Activated T-helper 2 cell treated with anti-CD3 and anti-CD28 coated beads, Interferon-gamma antibody, Interleukin-2, Interleukin-4, amounts not matched to agents 10 μg/mL and 5 μg/mL and 100 μg/mL, durations not matched to agents 14 hours and 24 hours and 36 hours (primary cell): ENCODE data around the gene NXPE1. TPM values are rescaled to one million over a fixed set of nuclear protein-coding genes. Genes with fewer than 3 reads are reported as not detected.
"Not testable (repeated sequence)": the region's sequence is repeated elsewhere in the genome, so short reads cannot be mapped to it uniquely, and the experiment has no call there.

Experiments
- DNase-seq: peaks from one replicate; pipeline ENCODE4 v3.0.0; 2021; ENCODE audit warnings: low spot score
- H3K27ac Mint-ChIP-seq: one replicate; pipeline ENCODE4 v1.8.0; 2021; ENCODE audit warnings: mixed read lengths
- H3K27me3 Mint-ChIP-seq: one replicate; pipeline ENCODE4 v1.8.0; 2021; ENCODE audit warnings: low read depth, mixed read lengths
- H3K36me3 Mint-ChIP-seq: one replicate; pipeline ENCODE4 v1.8.0; 2021; ENCODE audit warnings: low read depth, mixed read lengths
- H3K4me1 Mint-ChIP-seq: one replicate; pipeline ENCODE4 v1.8.0; 2021; ENCODE audit warnings: low read depth, mixed read lengths
- H3K4me3 Mint-ChIP-seq: one replicate; pipeline ENCODE4 v1.8.0; 2021; ENCODE audit warnings: low read depth, mild to moderate bottlenecking, moderate library complexity, mixed read lengths
- H3K9me3 Mint-ChIP-seq: one replicate; pipeline ENCODE4 v1.8.0; 2021; ENCODE audit warnings: mixed read lengths
- intact Hi-C: fragments of 100-400 bp; cut with micrococcal nuclease; formaldehyde crosslinking; loops from one replicate; pipeline ENCODE4 v1.15.1; 2023
- total RNA-seq: library from RNA; stranded (reverse); gene quantifications from 2 replicates; pipeline ENCODE4 v1.2.3, GENCODE V29; 2022

Gene NXPE1
- not detected in 2 replicates for total RNA-seq

- intact Hi-C loops = no loop called here
- Mint-ChIP-seq H3K27me3 (peaks cover 2% of the 10 kb centered on the region), H3K9me3 (no peaks in the 10 kb centered on the region), H3K4me1 (peaks cover 4% of the 10 kb centered on the region), H3K36me3 (no peaks in the 10 kb centered on the region), H3K27ac (no peak within 1 kb of the TSS), H3K4me3 (no peak within 1 kb of the TSS)
- no peak for DNase-seq
Observed at GRCh38 chr11:114559425-114560310, at the start of gene NXPE1. TSS of gene NXPE1 (minus strand) at chr11:114559881. CDS start at chr11:114551201, 8,680 bp downstream.

- intact Hi-C loops = no loop called here
- Mint-ChIP-seq H3K27me3 (no peaks in the 10 kb centered on the region), H3K27ac (no peak overlapping the region), H3K4me1 (no peaks in the 10 kb centered on the region), H3K36me3 (no peaks in the 10 kb centered on the region), H3K9me3 (peaks cover 3% of the 10 kb centered on the region), H3K4me3 (no peak overlapping the region)
- DNase-seq = no peak
Observed at GRCh38 chr11:114609429-114609828, 49.7 kb upstream of the NXPE1 start.

DNA sequence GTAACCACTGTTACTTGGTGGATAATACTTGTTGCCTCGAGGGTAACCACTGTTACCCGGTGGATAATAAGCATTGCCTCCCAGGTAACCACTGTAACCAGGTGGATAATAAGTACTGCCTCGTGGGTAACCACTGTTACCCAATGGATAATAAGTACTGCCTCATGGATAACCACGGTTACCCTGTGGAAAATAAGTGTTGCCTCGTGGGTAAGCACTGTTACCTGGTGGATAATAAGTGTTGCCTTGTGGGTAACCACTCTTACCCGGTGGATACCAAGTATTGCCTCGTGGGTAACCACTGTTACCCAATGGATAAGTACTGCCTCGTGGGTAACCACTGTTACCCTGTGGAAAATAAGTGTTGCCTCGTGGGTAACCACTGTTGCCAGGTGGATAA lies 48.9 kb upstream of the NXPE1 start:
- DNase-seq, H3K9me3 Mint-ChIP-seq, H3K36me3 Mint-ChIP-seq, H3K4me3 Mint-ChIP-seq, H3K4me1 Mint-ChIP-seq, H3K27ac Mint-ChIP-seq, intact Hi-C loops, H3K27me3 Mint-ChIP-seq: not testable (repeated sequence)

DNA sequence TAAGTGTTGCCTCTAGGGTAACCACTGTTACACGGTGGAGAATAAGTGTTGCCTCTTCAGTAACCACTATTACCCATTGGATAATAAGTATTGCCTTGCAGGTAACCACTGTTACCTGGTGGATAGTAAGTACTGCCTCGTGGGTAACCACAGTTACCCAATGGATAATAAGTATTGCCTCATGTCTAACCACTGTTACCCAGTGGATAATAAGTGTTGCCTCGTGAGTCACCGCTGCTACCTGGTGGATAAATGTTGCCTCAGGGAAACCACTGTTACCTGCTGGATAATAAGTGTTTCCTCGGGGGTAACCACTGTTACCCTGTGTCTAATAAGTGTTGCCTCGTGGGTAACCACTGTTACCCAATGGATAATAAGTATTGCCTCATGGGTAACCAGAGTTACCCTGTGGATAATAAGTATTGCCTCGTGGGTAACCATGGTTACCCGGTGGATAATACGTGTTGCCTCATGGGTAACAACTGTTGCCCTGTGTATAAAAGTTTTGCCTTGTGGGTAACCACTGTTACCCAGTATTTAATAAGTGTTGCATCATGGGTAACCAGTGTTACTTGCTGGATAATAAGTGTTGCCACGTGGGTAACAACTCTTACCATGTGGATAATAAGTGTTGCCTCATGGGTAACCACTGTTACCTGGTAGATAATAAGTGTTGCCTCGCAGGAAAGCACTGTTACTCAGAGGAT lies 48.2 kb upstream of the NXPE1 start:
- Mint-ChIP-seq H3K4me3 (no peak overlapping the region), H3K36me3 (no peaks in the 10 kb centered on the region), H3K27me3 (no peaks in the 10 kb centered on the region), H3K9me3 (peaks cover 3% of the 10 kb centered on the region), H3K27ac (no peak overlapping the region), H3K4me1 (no peaks in the 10 kb centered on the region)
- intact Hi-C loops = no loop called here
- DNase-seq = no peak

GRCh38 chr11:114606802-114607075 lies 47.1 kb upstream of the NXPE1 start:
- H3K9me3 Mint-ChIP-seq, H3K27me3 Mint-ChIP-seq, intact Hi-C loops, DNase-seq, H3K27ac Mint-ChIP-seq, H3K36me3 Mint-ChIP-seq, H3K4me1 Mint-ChIP-seq, H3K4me3 Mint-ChIP-seq: not testable (repeated sequence)

DNA sequence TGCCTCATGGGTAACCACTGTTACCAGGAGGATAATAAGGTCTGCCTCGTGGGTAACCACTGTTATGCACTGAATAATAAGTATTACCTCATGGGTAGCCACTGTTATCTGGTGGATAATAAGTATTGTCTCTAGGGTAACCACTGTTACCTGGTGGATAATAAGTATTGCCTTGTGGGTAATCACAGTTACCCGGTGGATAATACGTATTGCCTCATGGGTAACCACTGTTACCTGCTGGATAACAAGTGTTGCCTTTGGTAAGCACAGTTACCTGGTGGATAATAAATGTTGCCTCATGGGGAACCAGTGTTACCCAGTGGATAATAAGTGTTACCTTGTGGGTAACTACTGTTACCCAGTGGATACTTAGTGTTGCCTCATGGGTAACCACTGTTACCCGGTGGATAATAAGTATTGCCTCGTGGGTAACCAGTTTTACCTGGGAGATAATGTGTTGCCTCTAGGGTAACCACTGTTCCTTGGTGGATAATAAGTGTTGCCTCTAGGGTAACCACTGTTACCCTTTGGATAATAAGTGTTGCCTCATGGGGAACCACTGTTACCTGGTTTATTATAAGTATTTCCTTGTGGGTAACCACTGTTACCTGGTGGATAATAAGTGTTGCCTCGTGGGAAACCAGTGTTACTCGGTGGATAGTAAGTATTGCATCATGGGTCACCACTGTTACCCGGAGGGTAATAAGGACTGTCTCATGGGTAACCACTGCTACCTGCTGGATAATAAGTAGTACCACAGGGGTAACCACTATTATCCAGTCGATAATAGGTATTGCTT lies 46.5 kb upstream of the NXPE1 start:
- Mint-ChIP-seq H3K9me3 (peaks cover 3% of the 10 kb centered on the region), H3K4me1 (no peaks in the 10 kb centered on the region), H3K27me3 (no peaks in the 10 kb centered on the region), H3K36me3 (no peaks in the 10 kb centered on the region), H3K4me3 (no peak overlapping the region), H3K27ac (no peak overlapping the region)
- intact Hi-C loops = no loop called here
- DNase-seq = no peak

DNA sequence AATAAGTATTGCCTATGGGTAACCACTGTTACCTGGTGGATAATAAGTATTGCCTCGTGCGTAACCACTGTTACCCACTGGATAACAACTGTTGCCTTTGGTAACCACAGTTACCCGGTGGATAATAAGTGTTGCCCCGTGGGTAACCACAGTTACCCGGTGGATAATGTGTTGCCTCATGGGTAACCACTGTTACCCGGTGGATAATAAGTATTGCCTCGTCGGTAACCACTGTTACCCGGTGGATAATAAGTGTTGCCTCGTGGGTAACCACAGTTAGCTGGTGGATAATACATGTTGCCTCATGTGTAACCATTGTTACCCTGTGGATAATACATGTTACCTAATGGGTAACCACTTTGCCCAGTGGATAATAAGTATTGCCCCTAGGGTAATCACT lies 45.7 kb upstream of the NXPE1 start:
- no peaks in the 10 kb centered on the region for H3K4me1 Mint-ChIP-seq
- H3K27ac Mint-ChIP-seq = no peak overlapping the region
- no peaks in the 10 kb centered on the region for H3K36me3 Mint-ChIP-seq
- peaks cover 3% of the 10 kb centered on the region for H3K9me3 Mint-ChIP-seq
- H3K4me3 Mint-ChIP-seq = no peak overlapping the region
- no peak for DNase-seq
- H3K27me3 Mint-ChIP-seq = no peaks in the 10 kb centered on the region
- intact Hi-C loops = no loop called here

DNA sequence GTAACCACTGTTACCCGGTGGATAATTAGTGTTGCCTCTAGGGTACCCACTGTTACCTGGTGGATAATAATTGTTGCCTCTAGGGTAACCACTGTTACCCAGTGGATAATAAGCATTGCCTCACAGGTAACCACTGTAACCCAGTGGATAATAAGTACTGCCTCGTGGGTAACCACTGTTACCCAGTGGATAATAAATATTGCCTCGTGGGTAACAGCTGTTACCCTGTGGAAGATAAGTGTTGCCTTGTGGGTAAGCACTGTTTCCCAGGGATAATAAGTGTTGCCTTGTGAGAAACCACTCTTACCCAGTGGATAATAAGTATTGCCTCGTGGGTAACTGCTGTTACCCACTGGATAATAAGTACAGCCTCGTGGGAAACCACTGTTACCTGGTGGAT lies 45.2 kb upstream of the NXPE1 start:
- Mint-ChIP-seq H3K4me3 (no peak overlapping the region), H3K27me3 (no peaks in the 10 kb centered on the region), H3K9me3 (peaks cover 3% of the 10 kb centered on the region), H3K27ac (no peak overlapping the region), H3K4me1 (no peaks in the 10 kb centered on the region), H3K36me3 (no peaks in the 10 kb centered on the region)
- intact Hi-C loops = loop anchor here (5.0 kb wide), 1 partner anchor 37 kb away; no protein-coding TSS in a partner anchor
- DNase-seq = no peak

- Mint-ChIP-seq H3K4me3 (no peak overlapping the region), H3K9me3 (peaks cover 3% of the 10 kb centered on the region), H3K4me1 (no peaks in the 10 kb centered on the region), H3K27me3 (no peaks in the 10 kb centered on the region), H3K27ac (no peak overlapping the region), H3K36me3 (no peaks in the 10 kb centered on the region)
- intact Hi-C loops = loop anchor here (5.0 kb wide), 1 partner anchor 38 kb away; no protein-coding TSS in a partner anchor
- no peak for DNase-seq
Observed at GRCh38 chr11:114604179-114604813, 44.6 kb upstream of the NXPE1 start.

GRCh38 chr11:114603151-114603550 lies 43.5 kb upstream of the NXPE1 start:
- intact Hi-C loops = loop anchor here (5.0 kb wide), 1 partner anchor 39 kb away; no protein-coding TSS in a partner anchor
- H3K36me3 Mint-ChIP-seq, H3K4me1 Mint-ChIP-seq, H3K27me3 Mint-ChIP-seq, H3K27ac Mint-ChIP-seq, DNase-seq, H3K4me3 Mint-ChIP-seq, H3K9me3 Mint-ChIP-seq: not testable (repeated sequence)

- H3K4me3 Mint-ChIP-seq = no peak overlapping the region
- DNase-seq = no peak
- no peak overlapping the region for H3K27ac Mint-ChIP-seq
- H3K4me1 Mint-ChIP-seq = no peaks in the 10 kb centered on the region
- no peaks in the 10 kb centered on the region for H3K27me3 Mint-ChIP-seq
- no peaks in the 10 kb centered on the region for H3K9me3 Mint-ChIP-seq
- intact Hi-C loops = no loop called here
- H3K36me3 Mint-ChIP-seq = no peaks in the 10 kb centered on the region
Observed at GRCh38 chr11:114598461-114598860, 38.8 kb upstream of the NXPE1 start.

DNA sequence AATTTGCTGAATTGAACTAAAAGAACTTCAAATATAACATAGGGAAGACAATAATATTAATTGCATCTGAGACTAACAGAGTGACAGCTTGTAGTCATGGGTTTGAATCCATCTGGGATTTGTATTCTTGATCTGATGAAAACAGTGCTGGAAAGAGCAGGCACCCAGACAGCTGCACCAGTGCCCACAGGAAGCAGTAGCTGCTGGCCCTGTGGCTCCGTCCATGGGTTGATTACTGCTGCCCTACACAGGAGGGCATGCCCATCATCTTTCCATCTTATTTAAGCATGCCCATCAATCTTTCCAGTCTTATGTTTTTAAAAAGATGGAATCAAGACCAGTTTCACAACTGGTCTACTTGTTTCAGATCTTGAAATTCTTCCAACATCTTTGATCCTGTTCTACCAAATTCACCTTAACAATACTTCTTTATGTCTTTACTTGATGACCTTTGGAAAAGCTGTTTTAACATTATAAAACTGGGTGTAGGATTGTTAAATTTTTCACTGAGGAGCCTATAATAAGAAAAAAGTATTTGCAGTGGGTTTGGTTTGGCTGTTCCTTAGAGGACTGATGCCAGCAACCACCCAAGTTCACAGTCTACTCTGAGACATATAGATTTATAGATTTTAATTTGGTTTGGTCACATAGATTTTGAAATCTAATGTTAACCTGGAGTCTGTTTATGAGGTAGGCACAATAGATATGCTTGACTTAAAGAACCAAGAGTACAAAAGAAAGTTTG lies 36.7 kb upstream of the NXPE1 start:
- no peak for DNase-seq
- H3K4me1 Mint-ChIP-seq = no peaks in the 10 kb centered on the region
- no peak overlapping the region for H3K27ac Mint-ChIP-seq
- no peaks in the 10 kb centered on the region for H3K9me3 Mint-ChIP-seq
- no peaks in the 10 kb centered on the region for H3K36me3 Mint-ChIP-seq
- intact Hi-C loops = no loop called here
- H3K27me3 Mint-ChIP-seq = no peaks in the 10 kb centered on the region
- no peak overlapping the region for H3K4me3 Mint-ChIP-seq
